ENCODE measurements around the gene RAPGEF1. TPM values are rescaled to one million over a fixed set of nuclear protein-coding genes. Genes with fewer than 3 reads are reported as not detected.

The RAPGEF1 gene
- polyA plus RNA-seq, result 10 to 100 TPM in 1 of 2 donors, 1 to 10 TPM in 1; 9.0 to 11.0 TPM

GRCh38 chr9:131739959-131740648 is at the start of gene RAPGEF1:
RAPGEF1 (minus strand) TSS chr9:131740076; CDS start chr9:131739830, 246 bp downstream.
- peaks cover 0 to 9% of the 10 kb centered on the region in 2 donors for H3K4me1 ChIP-seq (ENCODE audit: control insufficient read depth in 2 of 2, insufficient read depth in 2 of 2, low read length in 1 of 2)
- H3K4me3 ChIP-seq (ENCODE audit: low read depth in 1 of 2, low read length in 2 of 2), result peak within 1 kb of the TSS; percentile 62 to 65
- H3K36me3 ChIP-seq (ENCODE audit: control insufficient read depth in 2 of 2, insufficient read depth in 2 of 2, low read length in 1 of 2), result no peaks in the 10 kb centered on the region
- 6 to 38% methylated on average over 13 to 69 of the region's 69 CpGs for WGBS, 2 donors
- no peaks in the 10 kb centered on the region for H3K9me3 ChIP-seq (ENCODE audit: control insufficient read depth in 2 of 2, insufficient read depth in 1 of 2, low read depth in 1 of 2, low read length in 1 of 2)
- H3K27ac ChIP-seq (ENCODE audit: low read depth in 2 of 2, low read length in 1 of 2), result peak within 1 kb of the TSS; percentile 81 to 93
- H3K27me3 ChIP-seq (ENCODE audit: control insufficient read depth in 1 of 2, insufficient read depth in 2 of 2, low read length in 2 of 2), result no peaks in the 10 kb centered on the region

GRCh38 chr9:131788851-131789250 is 49.0 kb upstream of the RAPGEF1 start:
- Histone ChIP-seq H3K36me3 (ENCODE audit: control insufficient read depth in 2 of 2, insufficient read depth in 2 of 2, low read length in 1 of 2) (no peaks in the 10 kb centered on the region), H3K4me3 (ENCODE audit: low read depth in 1 of 2, low read length in 2 of 2) (no peak overlapping the region), H3K4me1 (ENCODE audit: control insufficient read depth in 2 of 2, insufficient read depth in 2 of 2, low read length in 1 of 2) (no peaks in the 10 kb centered on the region), H3K27ac (ENCODE audit: low read depth in 2 of 2, low read length in 1 of 2) (no peak overlapping the region), H3K9me3 (ENCODE audit: control insufficient read depth in 2 of 2, insufficient read depth in 1 of 2, low read depth in 1 of 2, low read length in 1 of 2) (no peaks in the 10 kb centered on the region), H3K27me3 (ENCODE audit: control insufficient read depth in 1 of 2, insufficient read depth in 2 of 2, low read length in 2 of 2) (peaks cover 0 to 2% of the 10 kb centered on the region in 2 donors)
- WGBS, 2 donors, result 50 to 56% methylated on average over 1 of the region's 1 CpG

- no peaks in the 10 kb centered on the region for H3K9me3 ChIP-seq (ENCODE audit: control insufficient read depth in 2 of 2, insufficient read depth in 1 of 2, low read depth in 1 of 2, low read length in 1 of 2)
- H3K27me3 ChIP-seq (ENCODE audit: control insufficient read depth in 1 of 2, insufficient read depth in 2 of 2, low read length in 2 of 2), result peaks cover 0 to 2% of the 10 kb centered on the region in 2 donors
- H3K4me1 ChIP-seq (ENCODE audit: control insufficient read depth in 2 of 2, insufficient read depth in 2 of 2, low read length in 1 of 2), result no peaks in the 10 kb centered on the region
- 66 to 70% methylated on average over 9 of the region's 9 CpGs for WGBS, 2 donors
- no peak overlapping the region for H3K4me3 ChIP-seq (ENCODE audit: low read depth in 1 of 2, low read length in 2 of 2)
- no peak overlapping the region for H3K27ac ChIP-seq (ENCODE audit: low read depth in 2 of 2, low read length in 1 of 2)
- H3K36me3 ChIP-seq (ENCODE audit: control insufficient read depth in 2 of 2, insufficient read depth in 2 of 2, low read length in 1 of 2), result no peaks in the 10 kb centered on the region
Measured at GRCh38 chr9:131787838-131788237, 48.0 kb upstream of the RAPGEF1 start.

GRCh38 chr9:131784748-131785501 is 45.0 kb upstream of the RAPGEF1 start:
- H3K36me3 ChIP-seq (ENCODE audit: control insufficient read depth in 2 of 2, insufficient read depth in 2 of 2, low read length in 1 of 2), result no peaks in the 10 kb centered on the region
- H3K4me1 ChIP-seq (ENCODE audit: control insufficient read depth in 2 of 2, insufficient read depth in 2 of 2, low read length in 1 of 2), result no peaks in the 10 kb centered on the region
- H3K27ac ChIP-seq (ENCODE audit: low read depth in 2 of 2, low read length in 1 of 2), result no peak overlapping the region
- 56 to 59% methylated on average over 13 of the region's 13 CpGs for WGBS, 2 donors
- no peak overlapping the region for H3K4me3 ChIP-seq (ENCODE audit: low read depth in 1 of 2, low read length in 2 of 2)
- no peaks in the 10 kb centered on the region for H3K9me3 ChIP-seq (ENCODE audit: control insufficient read depth in 2 of 2, insufficient read depth in 1 of 2, low read depth in 1 of 2, low read length in 1 of 2)
- H3K27me3 ChIP-seq (ENCODE audit: control insufficient read depth in 1 of 2, insufficient read depth in 2 of 2, low read length in 2 of 2), result peaks cover 0 to 2% of the 10 kb centered on the region in 2 donors

GRCh38 chr9:131781069-131781468 is 41.2 kb upstream of the RAPGEF1 start:
- WGBS, 2 donors, result 38 to 52% methylated on average over 3 of the region's 3 CpGs
- no peaks in the 10 kb centered on the region for H3K4me1 ChIP-seq (ENCODE audit: control insufficient read depth in 2 of 2, insufficient read depth in 2 of 2, low read length in 1 of 2)
- H3K4me3 ChIP-seq (ENCODE audit: low read depth in 1 of 2, low read length in 2 of 2), result no peak overlapping the region
- no peak overlapping the region for H3K27ac ChIP-seq (ENCODE audit: low read depth in 2 of 2, low read length in 1 of 2)
- H3K9me3 ChIP-seq (ENCODE audit: control insufficient read depth in 2 of 2, insufficient read depth in 1 of 2, low read depth in 1 of 2, low read length in 1 of 2), result no peaks in the 10 kb centered on the region
- no peaks in the 10 kb centered on the region for H3K36me3 ChIP-seq (ENCODE audit: control insufficient read depth in 2 of 2, insufficient read depth in 2 of 2, low read length in 1 of 2)
- H3K27me3 ChIP-seq (ENCODE audit: control insufficient read depth in 1 of 2, insufficient read depth in 2 of 2, low read length in 2 of 2), result peaks cover 0 to 2% of the 10 kb centered on the region in 2 donors

- WGBS, 2 donors, result 19 to 24% methylated on average over 7 of the region's 7 CpGs
- H3K4me3 ChIP-seq (ENCODE audit: low read depth in 1 of 2, low read length in 2 of 2), result no peak overlapping the region
- H3K4me1 ChIP-seq (ENCODE audit: control insufficient read depth in 2 of 2, insufficient read depth in 2 of 2, low read length in 1 of 2), result no peaks in the 10 kb centered on the region
- no peaks in the 10 kb centered on the region for H3K27me3 ChIP-seq (ENCODE audit: control insufficient read depth in 1 of 2, insufficient read depth in 2 of 2, low read length in 2 of 2)
- H3K27ac ChIP-seq (ENCODE audit: low read depth in 2 of 2, low read length in 1 of 2), result no peak overlapping the region
- no peaks in the 10 kb centered on the region for H3K9me3 ChIP-seq (ENCODE audit: control insufficient read depth in 2 of 2, insufficient read depth in 1 of 2, low read depth in 1 of 2, low read length in 1 of 2)
- H3K36me3 ChIP-seq (ENCODE audit: control insufficient read depth in 2 of 2, insufficient read depth in 2 of 2, low read length in 1 of 2), result no peaks in the 10 kb centered on the region
Measured at GRCh38 chr9:131776473-131776872, 36.6 kb upstream of the RAPGEF1 start.

GRCh38 chr9:131776036-131776435 is 36.2 kb upstream of the RAPGEF1 start:
- H3K9me3 ChIP-seq (ENCODE audit: control insufficient read depth in 2 of 2, insufficient read depth in 1 of 2, low read depth in 1 of 2, low read length in 1 of 2), result no peaks in the 10 kb centered on the region
- H3K4me1 ChIP-seq (ENCODE audit: control insufficient read depth in 2 of 2, insufficient read depth in 2 of 2, low read length in 1 of 2), result no peaks in the 10 kb centered on the region
- no peaks in the 10 kb centered on the region for H3K36me3 ChIP-seq (ENCODE audit: control insufficient read depth in 2 of 2, insufficient read depth in 2 of 2, low read length in 1 of 2)
- H3K27ac ChIP-seq (ENCODE audit: low read depth in 2 of 2, low read length in 1 of 2), result no peak overlapping the region
- WGBS, 2 donors, result 35 to 40% methylated on average over 3 of the region's 3 CpGs
- H3K4me3 ChIP-seq (ENCODE audit: low read depth in 1 of 2, low read length in 2 of 2), result no peak overlapping the region
- H3K27me3 ChIP-seq (ENCODE audit: control insufficient read depth in 1 of 2, insufficient read depth in 2 of 2, low read length in 2 of 2), result no peaks in the 10 kb centered on the region

- WGBS, 2 donors, result 86 to 90% methylated on average over 6 of the region's 6 CpGs
- Histone ChIP-seq H3K9me3 (ENCODE audit: control insufficient read depth in 2 of 2, insufficient read depth in 1 of 2, low read depth in 1 of 2, low read length in 1 of 2) (no peaks in the 10 kb centered on the region), H3K27ac (ENCODE audit: low read depth in 2 of 2, low read length in 1 of 2) (no peak overlapping the region), H3K4me3 (ENCODE audit: low read depth in 1 of 2, low read length in 2 of 2) (no peak overlapping the region), H3K27me3 (ENCODE audit: control insufficient read depth in 1 of 2, insufficient read depth in 2 of 2, low read length in 2 of 2) (no peaks in the 10 kb centered on the region), H3K36me3 (ENCODE audit: control insufficient read depth in 2 of 2, insufficient read depth in 2 of 2, low read length in 1 of 2) (no peaks in the 10 kb centered on the region), H3K4me1 (ENCODE audit: control insufficient read depth in 2 of 2, insufficient read depth in 2 of 2, low read length in 1 of 2) (no peaks in the 10 kb centered on the region)
Measured at GRCh38 chr9:131774636-131775035, 34.8 kb upstream of the RAPGEF1 start.

GRCh38 chr9:131773911-131774379 is 34.1 kb upstream of the RAPGEF1 start:
- Histone ChIP-seq H3K27ac (ENCODE audit: low read depth in 2 of 2, low read length in 1 of 2) (no peak overlapping the region), H3K4me3 (ENCODE audit: low read depth in 1 of 2, low read length in 2 of 2) (no peak overlapping the region), H3K4me1 (ENCODE audit: control insufficient read depth in 2 of 2, insufficient read depth in 2 of 2, low read length in 1 of 2) (no peaks in the 10 kb centered on the region), H3K27me3 (ENCODE audit: control insufficient read depth in 1 of 2, insufficient read depth in 2 of 2, low read length in 2 of 2) (no peaks in the 10 kb centered on the region), H3K9me3 (ENCODE audit: control insufficient read depth in 2 of 2, insufficient read depth in 1 of 2, low read depth in 1 of 2, low read length in 1 of 2) (no peaks in the 10 kb centered on the region), H3K36me3 (ENCODE audit: control insufficient read depth in 2 of 2, insufficient read depth in 2 of 2, low read length in 1 of 2) (no peaks in the 10 kb centered on the region)
- 18 to 22% methylated on average over 6 of the region's 6 CpGs for WGBS, 2 donors
